Measurements from ENCODE around the gene CD59.

The CD59 gene

GRCh38 chr11:33704240-33705002 lies 31.8 kb downstream of the CD59 start:
- TF ChIP-seq TAF1 (IDR thresholded peaks at IDR 0.05; ENCODE audit: borderline replicate concordance, insufficient read depth, low read length): no peak
- TF ChIP-seq SIN3A (IDR thresholded peaks at IDR 0.05; ENCODE audit: borderline replicate concordance, insufficient read depth, low read length): no peak
- TF ChIP-seq POLR2AphosphoS5 (IDR thresholded peaks at IDR 0.05; ENCODE audit: low read depth, low read length): no peak
- TF ChIP-seq REST (IDR thresholded peaks at IDR 0.05; ENCODE audit: insufficient read depth in 1 of 2, low read depth in 2 of 2, low read length in 2 of 2): no peak

- TF ChIP-seq POLR2AphosphoS5 (IDR thresholded peaks at IDR 0.05; ENCODE audit: low read depth, low read length): no peak
- TF ChIP-seq FOXP2 (optimal IDR thresholded peaks at IDR 0.05; ENCODE audit: borderline replicate concordance, extremely low read depth, extremely low read length, insufficient read depth): no peak
- no peak for TF ChIP-seq REST (IDR thresholded peaks at IDR 0.05; ENCODE audit: insufficient read depth in 1 of 2, low read depth in 2 of 2, low read length in 2 of 2)
- TF ChIP-seq SIN3A (IDR thresholded peaks at IDR 0.05; ENCODE audit: borderline replicate concordance, insufficient read depth, low read length): no peak
- no peak for TF ChIP-seq TAF1 (IDR thresholded peaks at IDR 0.05; ENCODE audit: borderline replicate concordance, insufficient read depth, low read length)
Measured at GRCh38 chr11:33703788-33704187, 32.4 kb downstream of the CD59 start.

- TF ChIP-seq SIN3A (IDR thresholded peaks at IDR 0.05; ENCODE audit: borderline replicate concordance, insufficient read depth, low read length): no peak
- TF ChIP-seq TAF1 (IDR thresholded peaks at IDR 0.05; ENCODE audit: borderline replicate concordance, insufficient read depth, low read length): no peak
- TF ChIP-seq FOXP2 (optimal IDR thresholded peaks at IDR 0.05; ENCODE audit: borderline replicate concordance, extremely low read depth, extremely low read length, insufficient read depth): no peak
- TF ChIP-seq REST (IDR thresholded peaks at IDR 0.05; ENCODE audit: insufficient read depth in 1 of 2, low read depth in 2 of 2, low read length in 2 of 2): no peak
- TF ChIP-seq POLR2AphosphoS5 (IDR thresholded peaks at IDR 0.05; ENCODE audit: low read depth, low read length): no peak
Measured at GRCh38 chr11:33703234-33703633, 33.0 kb downstream of the CD59 start.

GRCh38 chr11:33701302-33702230 lies 34.7 kb downstream of the CD59 start:
- TF ChIP-seq REST (IDR thresholded peaks at IDR 0.05; ENCODE audit: insufficient read depth in 1 of 2, low read depth in 2 of 2, low read length in 2 of 2) (no peak), SIN3A (IDR thresholded peaks at IDR 0.05; ENCODE audit: borderline replicate concordance, insufficient read depth, low read length) (no peak), POLR2AphosphoS5 (IDR thresholded peaks at IDR 0.05; ENCODE audit: low read depth, low read length) (no peak), FOXP2 (optimal IDR thresholded peaks at IDR 0.05; ENCODE audit: borderline replicate concordance, extremely low read depth, extremely low read length, insufficient read depth) (no peak), TAF1 (IDR thresholded peaks at IDR 0.05; ENCODE audit: borderline replicate concordance, insufficient read depth, low read length) (no peak)
